Loucy (cell line): ENCODE data around the gene PSMA4.
A peak's percentile ranks its signal among the peaks of the same experiment; 100 is the strongest.
"Not testable (repeated sequence)": the region's sequence is repeated elsewhere in the genome, so short reads cannot be mapped to it uniquely, and the experiment has no call there.

ENCODE experiments used
- H2AFZ ChIP-seq: fragments of 200-600 bp; sonication (generic); 2 replicates; pipeline ENCODE4 v1.6.0; 2016; ENCODE audit warnings: antibody characterized with exemption, mild to moderate bottlenecking, low read length, moderate library complexity
- H3F3A ChIP-seq: fragments of 200-600 bp; 2 replicates; pipeline ENCODE4 v1.6.0; 2016; ENCODE audit warnings: antibody characterized with exemption, low read depth, mild to moderate bottlenecking
- H3K27me3 ChIP-seq: fragments of 200-600 bp; sonication (generic); 2 replicates; pipeline ENCODE4 v1.6.1; 2014; ENCODE audit warnings: low read length, mild to moderate bottlenecking; ENCODE audit not compliant: insufficient read depth, poor library complexity, severe bottlenecking
- H3K36me3 ChIP-seq: fragments of 200-600 bp; sonication (generic); 2 replicates; pipeline ENCODE4 v1.6.1; 2016; ENCODE audit warnings: low read length; ENCODE audit not compliant: insufficient read depth
- H3K4me1 ChIP-seq: fragments of 200-600 bp; sonication (generic); 2 replicates; pipeline ENCODE4 v1.5.1; 2014; ENCODE audit warnings: low read length, mild to moderate bottlenecking; ENCODE audit not compliant: insufficient read depth, poor library complexity, severe bottlenecking
- H3K4me2 ChIP-seq: fragments of 200-600 bp; sonication (generic); 2 replicates; pipeline ENCODE4 v1.6.0; 2014; ENCODE audit warnings: antibody characterized with exemption, low read length, low read depth, mild to moderate bottlenecking; ENCODE audit not compliant: poor library complexity, severe bottlenecking
- H3K4me3 ChIP-seq: fragments of 200-600 bp; sonication (generic); 2 replicates; pipeline ENCODE4 v1.5.1; 2014; ENCODE audit warnings: low read length, mild to moderate bottlenecking, mixed read lengths; ENCODE audit not compliant: poor library complexity, severe bottlenecking
- H3K79me2 ChIP-seq: fragments of 200-600 bp; sonication (generic); 2 replicates; pipeline ENCODE4 v1.6.1; 2014; ENCODE audit warnings: low read length; ENCODE audit not compliant: insufficient read depth
- H3K9ac ChIP-seq: fragments of 200-600 bp; sonication (generic); 2 replicates; pipeline ENCODE4 v1.6.0; 2014; ENCODE audit warnings: mild to moderate bottlenecking, low read depth, low read length, moderate library complexity; ENCODE audit not compliant: poor library complexity, severe bottlenecking
- H3K9me2 ChIP-seq: fragments of 200-600 bp; sonication (generic); replicated peaks from 2 replicates; pipeline ENCODE4 v1.6.1; 2016; ENCODE audit warnings: low read depth, low read length, mixed read lengths
- H3K9me3 ChIP-seq: fragments of 200-600 bp; sonication (generic); 2 replicates; pipeline ENCODE4 v1.6.1; 2014; ENCODE audit warnings: mild to moderate bottlenecking, antibody characterized with exemption, low read length, low read depth; ENCODE audit not compliant: insufficient read depth
- H4K20me1 ChIP-seq: fragments of 200-600 bp; sonication (generic); 2 replicates; pipeline ENCODE4 v1.6.0; 2014; ENCODE audit warnings: antibody characterized with exemption, low read length, mild to moderate bottlenecking; ENCODE audit not compliant: insufficient read depth, poor library complexity, severe bottlenecking
- EZH2phosphoT487 ChIP-seq: fragments of 200-600 bp; IDR thresholded peaks from 2 replicates; pipeline ENCODE4 v1.6.1; 2018; ENCODE audit warnings: antibody characterized with exemption, mild to moderate bottlenecking, moderate library complexity, borderline replicate concordance
- TF ChIP-seq, protein P1 (sequence below): fragments of 200-600 bp; sonication (generic); conservative IDR thresholded peaks from 2 replicates; pipeline ENCODE4 v1.5.1; 2014; ENCODE audit warnings: mild to moderate bottlenecking, antibody characterized with exemption, low read length

The PSMA4 gene

DNA sequence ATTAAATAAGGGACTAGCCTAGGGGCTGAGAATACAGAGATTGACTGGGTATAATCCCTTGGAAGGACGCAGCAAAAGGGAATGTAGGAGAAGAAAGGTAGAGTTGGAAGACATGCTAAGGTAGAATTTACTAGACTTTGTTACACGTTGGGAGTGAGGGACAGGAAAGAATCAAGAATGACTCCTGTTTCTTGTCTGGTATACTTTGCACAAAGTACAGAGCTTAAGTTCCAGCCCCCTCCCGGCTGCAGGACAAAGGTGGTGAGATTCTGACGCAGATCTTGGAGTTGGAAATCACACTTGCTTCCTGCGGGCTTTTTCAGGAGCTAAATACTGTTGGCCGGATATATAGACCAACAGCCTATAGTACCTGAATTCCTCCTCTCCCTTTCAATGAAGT is 32.0 kb upstream of the PSMA4 start:
- Histone ChIP-seq H3K9ac (peak overlapping the region; percentile 48), H2AFZ (peak overlapping the region; percentile 95), H3K79me2 (no peaks in the 10 kb centered on the region), H4K20me1 (no peaks in the 10 kb centered on the region), H3K36me3 (no peaks in the 10 kb centered on the region), H3K9me2 (no peaks in the 10 kb centered on the region), H3K4me2 (peak overlapping the region; percentile 93), H3K4me1 (peaks cover 9% of the 10 kb centered on the region), H3K27me3 (no peaks in the 10 kb centered on the region), H3K4me3 (peak overlapping the region; percentile 69), H3F3A (no peaks in the 10 kb centered on the region), H3K9me3 (no peaks in the 10 kb centered on the region)
- TF ChIP-seq EZH2phosphoT487: no peak
- TF ChIP-seq, protein P1, sequence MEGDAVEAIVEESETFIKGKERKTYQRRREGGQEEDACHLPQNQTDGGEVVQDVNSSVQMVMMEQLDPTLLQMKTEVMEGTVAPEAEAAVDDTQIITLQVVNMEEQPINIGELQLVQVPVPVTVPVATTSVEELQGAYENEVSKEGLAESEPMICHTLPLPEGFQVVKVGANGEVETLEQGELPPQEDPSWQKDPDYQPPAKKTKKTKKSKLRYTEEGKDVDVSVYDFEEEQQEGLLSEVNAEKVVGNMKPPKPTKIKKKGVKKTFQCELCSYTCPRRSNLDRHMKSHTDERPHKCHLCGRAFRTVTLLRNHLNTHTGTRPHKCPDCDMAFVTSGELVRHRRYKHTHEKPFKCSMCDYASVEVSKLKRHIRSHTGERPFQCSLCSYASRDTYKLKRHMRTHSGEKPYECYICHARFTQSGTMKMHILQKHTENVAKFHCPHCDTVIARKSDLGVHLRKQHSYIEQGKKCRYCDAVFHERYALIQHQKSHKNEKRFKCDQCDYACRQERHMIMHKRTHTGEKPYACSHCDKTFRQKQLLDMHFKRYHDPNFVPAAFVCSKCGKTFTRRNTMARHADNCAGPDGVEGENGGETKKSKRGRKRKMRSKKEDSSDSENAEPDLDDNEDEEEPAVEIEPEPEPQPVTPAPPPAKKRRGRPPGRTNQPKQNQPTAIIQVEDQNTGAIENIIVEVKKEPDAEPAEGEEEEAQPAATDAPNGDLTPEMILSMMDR: no peak

DNA sequence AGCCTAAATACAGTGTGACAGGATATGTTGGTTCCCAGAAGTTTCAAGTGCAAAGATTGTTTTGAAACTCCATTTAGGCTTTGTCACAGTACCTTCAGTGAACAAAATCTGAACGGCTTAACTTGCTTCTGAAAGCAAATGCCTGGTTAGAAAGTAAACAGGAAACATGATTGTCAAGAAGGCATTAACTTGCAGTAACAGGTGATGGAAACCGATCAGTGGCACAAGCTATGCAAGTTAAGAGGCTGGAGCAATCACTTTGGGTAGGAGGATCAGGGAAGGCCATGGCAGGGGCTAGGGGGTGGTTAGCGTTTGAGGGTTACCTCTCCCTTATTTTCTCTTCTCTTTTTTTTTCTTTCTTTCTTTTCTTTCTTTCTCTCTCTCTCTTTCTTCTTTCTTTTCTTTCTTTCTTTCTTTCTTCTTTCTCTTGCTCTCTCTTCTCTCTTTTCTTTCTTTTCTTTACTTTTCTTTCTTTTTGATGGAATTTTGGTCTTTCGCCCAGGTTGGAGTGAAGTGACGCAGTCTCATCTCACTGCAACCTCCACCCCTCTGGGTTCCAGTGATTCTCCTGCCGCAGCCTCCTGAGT is 30.4 kb upstream of the PSMA4 start:
- Histone ChIP-seq H3K4me3 (no peak overlapping the region), H3K36me3 (no peaks in the 10 kb centered on the region), H3F3A (no peaks in the 10 kb centered on the region), H3K27me3 (no peaks in the 10 kb centered on the region), H3K9ac (no peak overlapping the region), H4K20me1 (no peaks in the 10 kb centered on the region), H3K79me2 (no peaks in the 10 kb centered on the region), H3K9me3 (no peaks in the 10 kb centered on the region), H3K4me1 (peaks cover 9% of the 10 kb centered on the region), H3K9me2 (no peaks in the 10 kb centered on the region), H3K4me2 (no peak overlapping the region), H2AFZ (no peak overlapping the region)
- TF ChIP-seq, protein P1: no peak
- no peak for TF ChIP-seq EZH2phosphoT487

DNA sequence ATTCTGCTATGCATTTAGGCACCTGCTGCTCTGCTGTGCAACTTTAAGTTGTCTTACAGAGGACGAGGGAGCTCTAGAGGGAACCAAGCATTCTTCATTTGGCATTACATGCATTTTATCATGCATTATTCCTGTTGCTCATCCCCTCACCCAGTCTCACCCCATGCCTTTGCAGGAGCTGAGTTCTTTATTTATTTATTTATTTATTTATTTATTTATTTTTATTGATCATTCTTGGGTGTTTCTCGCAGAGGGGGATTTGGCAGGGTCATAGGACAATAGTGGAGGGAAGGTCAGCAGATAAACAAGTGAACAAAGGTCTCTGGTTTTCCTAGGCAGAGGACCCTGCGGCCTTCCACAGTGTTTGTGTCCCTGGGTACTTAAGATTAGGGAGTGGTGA is 20.2 kb upstream of the PSMA4 start:
- H3K9ac ChIP-seq, H3K4me1 ChIP-seq, H4K20me1 ChIP-seq, H3K36me3 ChIP-seq, H3K9me2 ChIP-seq, H3K9me3 ChIP-seq, H3K4me3 ChIP-seq, H3F3A ChIP-seq, H3K4me2 ChIP-seq, H3K27me3 ChIP-seq, H2AFZ ChIP-seq, H3K79me2 ChIP-seq: not testable (repeated sequence)

DNA sequence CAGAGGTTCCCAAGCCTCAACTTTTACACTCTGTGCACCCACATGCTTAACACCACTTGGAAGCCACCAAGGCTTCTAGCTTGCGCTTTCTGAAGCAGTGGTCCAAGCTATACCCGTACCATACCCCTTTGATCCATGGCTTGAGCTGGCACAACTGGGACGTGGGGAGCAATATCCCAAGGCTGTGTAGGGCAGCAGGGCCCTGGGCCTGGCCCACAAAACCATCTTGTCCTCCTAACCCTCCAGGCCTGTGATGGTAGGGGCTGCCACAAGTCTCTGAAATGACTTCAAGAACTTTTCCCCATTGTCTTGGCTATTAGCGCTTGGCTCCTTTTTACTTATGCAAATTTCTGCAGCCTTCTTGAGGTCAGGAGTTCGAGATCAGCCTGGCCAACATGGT is 16.0 kb upstream of the PSMA4 start:
- H3K4me3 ChIP-seq: no peak overlapping the region
- no peaks in the 10 kb centered on the region for H3K36me3 ChIP-seq
- no peaks in the 10 kb centered on the region for H3K27me3 ChIP-seq
- no peaks in the 10 kb centered on the region for H3K9me2 ChIP-seq
- H3K9ac ChIP-seq: no peak overlapping the region
- H4K20me1 ChIP-seq: no peaks in the 10 kb centered on the region
- no peak overlapping the region for H2AFZ ChIP-seq
- no peak overlapping the region for H3K4me2 ChIP-seq
- no peak for TF ChIP-seq EZH2phosphoT487
- TF ChIP-seq, protein P1: no peak
- H3K4me1 ChIP-seq: no peaks in the 10 kb centered on the region
- H3K79me2 ChIP-seq: no peaks in the 10 kb centered on the region
- no peaks in the 10 kb centered on the region for H3F3A ChIP-seq
- no peaks in the 10 kb centered on the region for H3K9me3 ChIP-seq
